Endothelial cell of umbilical vein (primary cell): ENCODE results near the gene RIT2. TPM values are rescaled to one million over a fixed set of nuclear protein-coding genes. Genes with fewer than 3 reads are reported as not detected.

ENCODE experiments used
- BruUV-seq: library from RNA; stranded (reverse); fragments of 400-500 nt; replicated peaks from 2 replicates; lab custom pipeline; 2021; lab: Mats Ljungman, UMichigan
- CTCF ChIA-PET: fragments of 300-600, 350-600 bp; sonication (Branson Sonifier 250); formaldehyde crosslinking; loops from one replicate; lab custom pipeline; 2021; ENCODE audit warnings: antibody characterized with exemption, inconsistent platforms; lab: Charles Lee
- POLR2A ChIA-PET: fragments of 300-600, 350-600 bp; sonication (Branson Sonifier 250); formaldehyde crosslinking; loops from one replicate; lab custom pipeline; 2021; ENCODE audit warnings: antibody characterized with exemption, inconsistent platforms; lab: Charles Lee
- DNase-seq: peaks from one replicate; pipeline ENCODE4 v3.0.0-alpha.2; 2011; ENCODE audit warnings: low read depth, low spot score
- FAIRE-seq: peaks from 2 replicates; lab custom pipeline; 2011; peaks lifted over from hg19 to GRCh38; lab: Jason Lieb, UNC
- H2AFZ ChIP-seq: 2 replicates; pipeline ENCODE4 v1.6.0; 2012; ENCODE audit warnings: low read depth, low read length, control low read depth, inconsistent platforms
- H3K27ac ChIP-seq: 2 replicates; pipeline ENCODE4 v1.5.1; 2011; ENCODE audit warnings: low read depth, mild to moderate bottlenecking, control low read depth, low read length, moderate library complexity; ENCODE audit not compliant: insufficient read depth
- H3K27me3 ChIP-seq, 2 experiments: 2 replicates each; pipeline versions ENCODE4 v1.6.0 to v1.6.1; 2011; ENCODE audit warnings: low read length in 2 of 2, mixed read lengths in 1 of 2; ENCODE audit not compliant: control insufficient read depth in 2 of 2, insufficient read depth in 2 of 2
- H3K36me3 ChIP-seq, 2 experiments: 2 replicates in 1 of 2; 3 replicates in 1 of 2; pipeline ENCODE4 v1.5.1; 2011; ENCODE audit warnings: low read length in 2 of 2, mild to moderate bottlenecking in 1 of 2, moderate library complexity in 1 of 2; ENCODE audit not compliant: control insufficient read depth in 2 of 2, insufficient read depth in 2 of 2; ENCODE audit errors: extremely low read depth in 1 of 2
- H3K4me1 ChIP-seq: 3 replicates; pipeline ENCODE4 v1.5.1; 2011; ENCODE audit warnings: mild to moderate bottlenecking, low read length; ENCODE audit not compliant: control insufficient read depth, insufficient read depth; ENCODE audit errors: extremely low read depth
- H3K4me2 ChIP-seq: 2 replicates; pipeline ENCODE4 v1.6.1; 2011; ENCODE audit warnings: low read length, control low read depth, mixed read lengths; ENCODE audit not compliant: insufficient read depth
- H3K4me3 ChIP-seq, 3 experiments: fragments of 200-600 bp in 1 of 3; sonication (generic), shearing (Covaris generic) in 1 of 3; replicated peaks in 1 of 3; 2 replicates each; pipeline ENCODE4 v1.5.1; 2011 to 2016; ENCODE audit warnings: control low read depth in 3 of 3, low read length in 3 of 3, mild to moderate bottlenecking in 2 of 3, inconsistent platforms in 1 of 3, low read depth in 1 of 3, moderate library complexity in 1 of 3; ENCODE audit not compliant: insufficient read depth in 1 of 3
- H3K79me2 ChIP-seq: 2 replicates; pipeline ENCODE4 v1.6.0; 2012; ENCODE audit warnings: low read length, inconsistent platforms; ENCODE audit not compliant: control insufficient read depth, insufficient read depth
- H3K9ac ChIP-seq: replicated peaks from 2 replicates; pipeline ENCODE3; 2011; ENCODE audit warnings: low read length, control low read depth; ENCODE audit not compliant: insufficient read depth; ENCODE audit errors: extremely low read depth
- H3K9me1 ChIP-seq: replicated peaks from 3 replicates; pipeline ENCODE4 v1.6.0; 2011; ENCODE audit warnings: mild to moderate bottlenecking, low read length; ENCODE audit not compliant: control insufficient read depth, insufficient read depth; ENCODE audit errors: extremely low read depth
- H3K9me3 ChIP-seq: replicated peaks from 2 replicates; pipeline ENCODE4 v1.5.1; 2012; ENCODE audit warnings: low read length, inconsistent platforms; ENCODE audit not compliant: control insufficient read depth, insufficient read depth
- H4K20me1 ChIP-seq: replicated peaks from 2 replicates; pipeline ENCODE3; 2011; ENCODE audit warnings: mild to moderate bottlenecking, low read length; ENCODE audit not compliant: control insufficient read depth, insufficient read depth; ENCODE audit errors: extremely low read depth
- EZH2 ChIP-seq: IDR thresholded peaks from 2 replicates; pipeline ENCODE4 v1.6.1; 2012; ENCODE audit warnings: borderline replicate concordance, low read depth, mild to moderate bottlenecking, moderate library complexity, low read length, inconsistent platforms; ENCODE audit not compliant: severe bottlenecking
- FOS ChIP-seq: IDR thresholded peaks from 2 replicates; pipeline ENCODE4 v1.6.1; 2011; ENCODE audit warnings: mild to moderate bottlenecking, low read length, moderate library complexity, borderline replicate concordance; ENCODE audit not compliant: insufficient read depth
- GATA2 ChIP-seq: IDR thresholded peaks from 2 replicates; pipeline ENCODE4 v1.7.0; 2011; ENCODE audit warnings: low read depth, mild to moderate bottlenecking, moderate library complexity, mixed read lengths, low read length; ENCODE audit not compliant: insufficient read length, insufficient read depth
- JUN ChIP-seq: IDR thresholded peaks from 2 replicates; pipeline ENCODE4 v1.6.1; 2011; ENCODE audit warnings: borderline replicate concordance, low read depth; ENCODE audit not compliant: insufficient read length, insufficient read depth
- MYC ChIP-seq: IDR thresholded peaks from one replicate; pipeline ENCODE4 v1.6.1; 2011; ENCODE audit warnings: mild to moderate bottlenecking, low read depth, low read length
- POLR2A ChIP-seq: IDR thresholded peaks from 2 replicates; pipeline ENCODE4 v1.6.1; 2012; ENCODE audit warnings: low read depth, mild to moderate bottlenecking, control low read depth, low read length
- POLR2AphosphoS5 ChIP-seq: IDR thresholded peaks from 2 replicates; pipeline ENCODE4 v1.6.1; 2012; ENCODE audit warnings: low read depth, mild to moderate bottlenecking, control low read depth, low read length, moderate library complexity; ENCODE audit not compliant: insufficient read depth
- dilution Hi-C: fragments of 300-500 bp; cut with MboI; formaldehyde crosslinking; loops from one replicate; pipeline ENCODE4 v1.15.0; 2019; ENCODE audit warnings: low sequenced_read_pairs; ENCODE audit not compliant: extremely low pct_ligation_motif_present
- intact Hi-C: fragments of 100-400 bp; cut with micrococcal nuclease; formaldehyde crosslinking; loops from one replicate; pipeline ENCODE4 v1.10.0; 2022
- polyA plus RNA-seq, 4 experiments: library from polyadenylated mRNA; depleted of rRNA in 3 of 4; stranded (reverse) in 3 of 4; unstranded in 1 of 4; fragments of >200 nt; gene quantifications; 2 replicates each; pipeline versions ENCODE4 v1.2.1 to v1.2.3, GENCODE V29; 2011 to 2012; ENCODE audit warnings: missing spikeins in 1 of 4
- total RNA-seq: library from RNA; stranded (reverse); gene quantifications from 2 replicates; pipeline ENCODE4 v1.2.3, GENCODE V29; 2021
- TF ChIP-seq, protein P1 (sequence below): IDR thresholded peaks from 2 replicates; pipeline ENCODE4 v1.6.1; 2011; ENCODE audit not compliant: insufficient read depth, insufficient read length
- TF ChIP-seq, protein P2 (sequence below), 2 donors: IDR thresholded peaks; 1 replicate in 1 of 2; 2 replicates in 1 of 2; pipeline ENCODE4 v1.5.1; 2011; ENCODE audit warnings: low read length in 2 of 2, mild to moderate bottlenecking in 2 of 2, moderate library complexity in 2 of 2, control low read depth in 1 of 2, inconsistent platforms in 1 of 2, low read depth in 1 of 2; ENCODE audit not compliant: insufficient read depth in 1 of 2; ENCODE audit errors: extremely low read depth in 1 of 2

RIT2 gene
- total and polyA plus RNA-seq, 2 donors (not counting 3 experiments of a cell fraction or from before 2014, with no cell fraction given), result not detected

DNA sequence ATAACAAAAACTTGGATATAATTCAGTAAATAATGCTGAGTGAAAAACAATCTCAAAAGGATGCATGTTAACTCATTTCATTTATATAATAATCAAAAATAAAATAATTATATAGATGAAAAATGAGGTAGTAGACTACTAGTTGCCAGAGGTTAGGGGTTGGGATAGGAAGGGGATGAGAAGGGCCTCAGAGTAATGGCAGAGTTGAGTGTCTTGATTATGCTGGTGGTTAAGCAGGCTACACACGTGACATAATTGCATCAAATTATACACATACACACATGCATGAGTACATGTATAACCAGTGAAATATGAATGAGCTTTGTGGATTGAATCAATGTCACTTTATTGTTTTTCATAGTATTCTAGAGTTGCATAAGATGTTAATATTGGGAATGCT, 201.0 kb downstream of the RIT2 start:
- H4K20me1 ChIP-seq, result no peaks in the 10 kb centered on the region
- DNase-seq (no peak), FAIRE-seq (no peak)
- no peak overlapping the region for H3K9ac ChIP-seq
- no peaks in the 10 kb centered on the region for H3K4me1 ChIP-seq
- no peak overlapping the region for H3K27ac ChIP-seq
- H3K9me3 ChIP-seq, result no peaks in the 10 kb centered on the region
- dilution Hi-C loops, result no loop called here
- ChIA-PET POLR2A (no interaction called here), CTCF (no interaction called here)
- no peaks in the 10 kb centered on the region for H3K36me3 ChIP-seq
- BruUV-seq, result no TSS peak
- no peak overlapping the region for H2AFZ ChIP-seq
- intact Hi-C loops, result no loop called here
- H3K27me3 ChIP-seq, result no peaks in the 10 kb centered on the region
- no peaks in the 10 kb centered on the region for H3K9me1 ChIP-seq
- H3K4me2 ChIP-seq, result no peak overlapping the region
- no peak for TF ChIP-seq MYC
- TF ChIP-seq, protein P1, sequence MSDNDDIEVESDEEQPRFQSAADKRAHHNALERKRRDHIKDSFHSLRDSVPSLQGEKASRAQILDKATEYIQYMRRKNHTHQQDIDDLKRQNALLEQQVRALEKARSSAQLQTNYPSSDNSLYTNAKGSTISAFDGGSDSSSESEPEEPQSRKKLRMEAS, result no peak
- no peak for TF ChIP-seq GATA2
- TF ChIP-seq EZH2, result no peak
- TF ChIP-seq JUN, result no peak
- no peak for TF ChIP-seq POLR2A
- TF ChIP-seq, protein P2, sequence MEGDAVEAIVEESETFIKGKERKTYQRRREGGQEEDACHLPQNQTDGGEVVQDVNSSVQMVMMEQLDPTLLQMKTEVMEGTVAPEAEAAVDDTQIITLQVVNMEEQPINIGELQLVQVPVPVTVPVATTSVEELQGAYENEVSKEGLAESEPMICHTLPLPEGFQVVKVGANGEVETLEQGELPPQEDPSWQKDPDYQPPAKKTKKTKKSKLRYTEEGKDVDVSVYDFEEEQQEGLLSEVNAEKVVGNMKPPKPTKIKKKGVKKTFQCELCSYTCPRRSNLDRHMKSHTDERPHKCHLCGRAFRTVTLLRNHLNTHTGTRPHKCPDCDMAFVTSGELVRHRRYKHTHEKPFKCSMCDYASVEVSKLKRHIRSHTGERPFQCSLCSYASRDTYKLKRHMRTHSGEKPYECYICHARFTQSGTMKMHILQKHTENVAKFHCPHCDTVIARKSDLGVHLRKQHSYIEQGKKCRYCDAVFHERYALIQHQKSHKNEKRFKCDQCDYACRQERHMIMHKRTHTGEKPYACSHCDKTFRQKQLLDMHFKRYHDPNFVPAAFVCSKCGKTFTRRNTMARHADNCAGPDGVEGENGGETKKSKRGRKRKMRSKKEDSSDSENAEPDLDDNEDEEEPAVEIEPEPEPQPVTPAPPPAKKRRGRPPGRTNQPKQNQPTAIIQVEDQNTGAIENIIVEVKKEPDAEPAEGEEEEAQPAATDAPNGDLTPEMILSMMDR (IDR thresholded peaks at IDR 0.05; ENCODE audit: extremely low read depth in 1 of 2, insufficient read depth in 1 of 2, low read depth in 1 of 2, low read length in 2 of 2), result no peak
- no peak for TF ChIP-seq FOS
- TF ChIP-seq POLR2AphosphoS5, result no peak
- no peaks in the 10 kb centered on the region for H3K79me2 ChIP-seq
- H3K4me3 ChIP-seq, result no peak overlapping the region
